Memory B cell (primary cell): ENCODE data around the gene TUBA1C.
"Not testable (repeated sequence)": the region's sequence is repeated elsewhere in the genome, so short reads cannot be mapped to it uniquely, and the experiment has no call there.

Experiments used
- ATAC-seq: fragments of 150-1000 bp; cut with Tn5 transposase; 2 replicates; pipeline ENCODE4 v1.10.0; 2021; ENCODE audit warnings: low read depth, mild to moderate bottlenecking, moderate library complexity
- DNase-seq, 2 donors: peaks; one replicate each; pipeline ENCODE4 v3.0.0; 2022; ENCODE audit warnings: low spot score in 2 of 2
- H3K27ac Mint-ChIP-seq: one replicate; pipeline ENCODE4 v1.8.0; 2022; ENCODE audit warnings: mild to moderate bottlenecking, moderate library complexity, mixed read lengths
- H3K27me3 Mint-ChIP-seq: one replicate; pipeline ENCODE4 v1.8.0; 2022; ENCODE audit warnings: mixed read lengths
- H3K36me3 Mint-ChIP-seq: one replicate; pipeline ENCODE4 v1.8.0; 2022; ENCODE audit warnings: mild to moderate bottlenecking, mixed read lengths
- H3K4me1 Mint-ChIP-seq: one replicate; pipeline ENCODE4 v1.8.0; 2022; ENCODE audit warnings: mixed read lengths
- H3K4me3 Mint-ChIP-seq: one replicate; pipeline ENCODE4 v1.8.0; 2022; ENCODE audit warnings: mild to moderate bottlenecking, moderate library complexity, mixed read lengths
- H3K9me3 Mint-ChIP-seq: one replicate; pipeline ENCODE4 v1.8.0; 2022; ENCODE audit warnings: mixed read lengths

TUBA1C gene

GRCh38 chr12:49296836-49297694, 32.2 kb downstream of the TUBA1C start:
- Mint-ChIP-seq H3K27me3 (peaks cover 24% of the 10 kb centered on the region), H3K4me3 (peak overlapping the region; percentile 75), H3K9me3 (no peaks in the 10 kb centered on the region), H3K27ac (no peak overlapping the region), H3K4me1 (peaks cover 16% of the 10 kb centered on the region), H3K36me3 (no peaks in the 10 kb centered on the region)
- ATAC-seq (peak; percentile 54), DNase-seq (peak in 1 of 2 donors; percentile 25)

GRCh38 chr12:49297695-49298060, 32.8 kb downstream of the TUBA1C start:
- H3K27me3 Mint-ChIP-seq = peaks cover 24% of the 10 kb centered on the region
- no peak overlapping the region for H3K27ac Mint-ChIP-seq
- H3K4me1 Mint-ChIP-seq = peaks cover 16% of the 10 kb centered on the region
- ATAC-seq = no peak
- H3K9me3 Mint-ChIP-seq = no peaks in the 10 kb centered on the region
- DNase-seq = no peak
- peak overlapping the region; percentile 40 for H3K4me3 Mint-ChIP-seq
- H3K36me3 Mint-ChIP-seq = no peaks in the 10 kb centered on the region

- no peaks in the 10 kb centered on the region for H3K9me3 Mint-ChIP-seq
- DNase-seq (no peak), ATAC-seq (no peak)
- no peaks in the 10 kb centered on the region for H3K36me3 Mint-ChIP-seq
- peaks cover 16% of the 10 kb centered on the region for H3K4me1 Mint-ChIP-seq
- H3K4me3 Mint-ChIP-seq = peak overlapping the region; percentile 40
- H3K27me3 Mint-ChIP-seq = peaks cover 29% of the 10 kb centered on the region
- no peak overlapping the region for H3K27ac Mint-ChIP-seq
Measured at GRCh38 chr12:49298160-49298559, 33.3 kb downstream of the TUBA1C start.

- ATAC-seq = no peak
- Mint-ChIP-seq H3K27ac (no peak overlapping the region), H3K36me3 (no peaks in the 10 kb centered on the region), H3K4me1 (peaks cover 10% of the 10 kb centered on the region), H3K27me3 (peaks cover 29% of the 10 kb centered on the region), H3K9me3 (no peaks in the 10 kb centered on the region), H3K4me3 (no peak overlapping the region)
- DNase-seq = no peak
Measured at GRCh38 chr12:49301760-49302159, 36.9 kb downstream of the TUBA1C start.

- Mint-ChIP-seq H3K4me1 (peaks cover 3% of the 10 kb centered on the region), H3K4me3 (no peak overlapping the region), H3K9me3 (no peaks in the 10 kb centered on the region), H3K27me3 (peaks cover 26% of the 10 kb centered on the region), H3K36me3 (no peaks in the 10 kb centered on the region), H3K27ac (no peak overlapping the region)
- DNase-seq (no peak), ATAC-seq (no peak)
Measured at GRCh38 chr12:49304161-49304560, 39.3 kb downstream of the TUBA1C start.

GRCh38 chr12:49305762-49306510, 41.1 kb downstream of the TUBA1C start:
- DNase-seq (no peak), ATAC-seq (no peak)
- Mint-ChIP-seq H3K27ac (no peak overlapping the region), H3K27me3 (peaks cover 28% of the 10 kb centered on the region), H3K9me3 (no peaks in the 10 kb centered on the region), H3K4me1 (peaks cover 3% of the 10 kb centered on the region), H3K36me3 (no peaks in the 10 kb centered on the region), H3K4me3 (no peak overlapping the region)

GRCh38 chr12:49309386-49309785, 44.5 kb downstream of the TUBA1C start:
- no peak for DNase-seq
- Mint-ChIP-seq H3K9me3 (no peaks in the 10 kb centered on the region), H3K4me1 (no peaks in the 10 kb centered on the region), H3K27ac (no peak overlapping the region), H3K4me3 (no peak overlapping the region), H3K27me3 (peaks cover 13% of the 10 kb centered on the region), H3K36me3 (no peaks in the 10 kb centered on the region)
- ATAC-seq = no peak

- H3K27me3 Mint-ChIP-seq = peaks cover 12% of the 10 kb centered on the region
- ATAC-seq, H3K4me1 Mint-ChIP-seq, H3K36me3 Mint-ChIP-seq, H3K9me3 Mint-ChIP-seq, H3K4me3 Mint-ChIP-seq, DNase-seq, H3K27ac Mint-ChIP-seq: not testable (repeated sequence)
Measured at GRCh38 chr12:49310451-49311000, 45.6 kb downstream of the TUBA1C start.

GRCh38 chr12:49314811-49315210, 49.9 kb downstream of the TUBA1C start:
- peaks cover 4% of the 10 kb centered on the region for H3K27me3 Mint-ChIP-seq
- no peak for DNase-seq
- no peaks in the 10 kb centered on the region for H3K4me1 Mint-ChIP-seq
- H3K9me3 Mint-ChIP-seq = no peaks in the 10 kb centered on the region
- no peaks in the 10 kb centered on the region for H3K36me3 Mint-ChIP-seq
- no peak for ATAC-seq
- no peak overlapping the region for H3K4me3 Mint-ChIP-seq
- no peak overlapping the region for H3K27ac Mint-ChIP-seq

GRCh38 chr12:49317118-49317517, 52.2 kb downstream of the TUBA1C start:
- not testable (repeated sequence) for H3K4me3 Mint-ChIP-seq, H3K27me3 Mint-ChIP-seq, DNase-seq, H3K9me3 Mint-ChIP-seq, H3K4me1 Mint-ChIP-seq, ATAC-seq, H3K36me3 Mint-ChIP-seq, H3K27ac Mint-ChIP-seq

GRCh38 chr12:49320411-49321103, 55.7 kb downstream of the TUBA1C start:
- not testable (repeated sequence) for H3K36me3 Mint-ChIP-seq, DNase-seq, H3K27ac Mint-ChIP-seq, ATAC-seq, H3K9me3 Mint-ChIP-seq, H3K27me3 Mint-ChIP-seq
- peak overlapping the region; percentile 17 for H3K4me3 Mint-ChIP-seq
- H3K4me1 Mint-ChIP-seq = peaks cover 14% of the 10 kb centered on the region

- no peak for DNase-seq
- Mint-ChIP-seq H3K27ac (peak overlapping the region; percentile 58), H3K27me3 (no peaks in the 10 kb centered on the region), H3K4me3 (peak overlapping the region; percentile 97), H3K4me1 (peaks cover 14% of the 10 kb centered on the region), H3K9me3 (no peaks in the 10 kb centered on the region), H3K36me3 (no peaks in the 10 kb centered on the region)
- no peak for ATAC-seq
Measured at GRCh38 chr12:49322367-49322707, 57.5 kb downstream of the TUBA1C start.

GRCh38 chr12:49322708-49323523, 58.0 kb downstream of the TUBA1C start, which contains the start of gene TROAP:
TROAP (plus strand) TSS chr12:49323255; CDS start chr12:49323609, 354 bp downstream.
- Mint-ChIP-seq H3K27me3 (no peaks in the 10 kb centered on the region), H3K36me3 (no peaks in the 10 kb centered on the region), H3K27ac (peak within 1 kb of the TSS; percentile 58), H3K4me1 (peaks cover 14% of the 10 kb centered on the region), H3K4me3 (peak within 1 kb of the TSS; percentile 97), H3K9me3 (no peaks in the 10 kb centered on the region)
- DNase-seq (peak; percentile 88 to 97), ATAC-seq (peak; percentile 94)
